ENCODE measurements around the gene TMEM229A. TPM values are rescaled to one million over a fixed set of nuclear protein-coding genes. Genes with fewer than 3 reads are reported as not detected.
"Not testable (repeated sequence)": the region's sequence is repeated elsewhere in the genome, so short reads cannot be mapped to it uniquely, and the experiment has no call there.

TMEM229A gene
- total RNA-seq, 2 experiments from 2014 or later, result not detected

- ChIA-PET CTCF (no interaction called here), POLR2A (no interaction called here)
- TF ChIP-seq CTCF (IDR thresholded peaks at IDR 0.05), result no peak
- no peaks in the 10 kb centered on the region for H3K36me3 Mint-ChIP-seq (ENCODE audit: low read depth)
- no peaks in the 10 kb centered on the region for H3K4me1 Mint-ChIP-seq (ENCODE audit: low read depth)
- H3K4me3 Mint-ChIP-seq, result no peak overlapping the region
- intact Hi-C loops (cut with micrococcal nuclease), result no loop called here
- ATAC-seq (no peak), DNase-seq (no peak)
- no peaks in the 10 kb centered on the region for H3K27me3 Mint-ChIP-seq
- H3K9me3 Mint-ChIP-seq, result no peaks in the 10 kb centered on the region
- no peak overlapping the region for H3K27ac Mint-ChIP-seq
These were observed 20.0 kb downstream of the TMEM229A start for GRCh38 chr7:124012864-124013263.

- Mint-ChIP-seq H3K27ac (no peak overlapping the region), H3K27me3 (no peaks in the 10 kb centered on the region), H3K36me3 (ENCODE audit: low read depth) (no peaks in the 10 kb centered on the region), H3K4me3 (no peak overlapping the region), H3K4me1 (ENCODE audit: low read depth) (no peaks in the 10 kb centered on the region), H3K9me3 (no peaks in the 10 kb centered on the region)
- intact Hi-C loops (cut with micrococcal nuclease), result no loop called here
- ATAC-seq (no peak), DNase-seq (no peak)
- POLR2A ChIA-PET, result no interaction called here
- CTCF ChIA-PET, result no interaction called here
- TF ChIP-seq CTCF (IDR thresholded peaks at IDR 0.05), result no peak
These were observed 23.5 kb downstream of the TMEM229A start for GRCh38 chr7:124009321-124009720.

DNA sequence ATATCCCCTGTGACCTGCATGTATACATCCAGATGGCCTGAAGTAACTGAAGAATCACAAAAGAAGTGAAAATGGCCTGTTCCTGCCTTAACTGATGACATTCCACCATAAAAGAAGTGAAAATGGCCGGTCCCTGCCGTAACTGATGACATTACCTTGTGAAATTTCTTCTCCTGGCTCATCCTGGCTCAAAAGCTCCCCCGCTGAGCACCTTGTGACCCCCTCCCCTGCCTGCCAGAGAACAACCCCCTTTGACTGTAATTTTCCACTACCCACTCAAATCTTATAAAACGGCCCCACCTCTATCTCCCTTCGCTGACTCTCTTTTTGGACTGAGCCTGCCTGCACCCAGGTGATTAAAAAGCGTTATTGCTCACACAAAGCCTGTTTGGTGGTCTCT is 24.6 kb downstream of the TMEM229A start:
- CTCF ChIA-PET; H3K27ac Mint-ChIP-seq; H3K4me3 Mint-ChIP-seq; H3K36me3 Mint-ChIP-seq (ENCODE audit: low read depth); H3K4me1 Mint-ChIP-seq (ENCODE audit: low read depth); POLR2A ChIA-PET; DNase-seq; intact Hi-C loops (cut with micrococcal nuclease); ATAC-seq; H3K27me3 Mint-ChIP-seq; H3K9me3 Mint-ChIP-seq: not testable (repeated sequence)

DNA sequence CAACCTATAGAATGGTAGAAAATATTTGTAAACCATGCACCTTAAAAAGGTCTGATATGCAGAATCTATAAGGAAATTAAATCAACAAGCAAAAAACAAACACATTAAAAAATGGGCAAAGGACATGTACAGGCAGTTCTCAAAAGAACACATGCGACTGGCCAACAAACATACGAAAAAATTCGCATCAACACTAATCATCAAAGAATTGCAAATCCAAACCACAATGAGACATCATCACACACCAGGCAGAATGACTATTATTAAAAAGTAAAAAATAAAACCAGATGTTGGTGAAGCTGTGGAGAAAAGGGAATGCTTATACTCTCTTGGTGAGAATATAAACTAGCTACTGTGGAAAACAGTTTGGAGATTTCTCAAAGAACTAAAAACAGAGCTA is 33.2 kb downstream of the TMEM229A start:
- no peak overlapping the region for H3K27ac Mint-ChIP-seq
- CTCF ChIA-PET, result no interaction called here
- POLR2A ChIA-PET, result no interaction called here
- no peaks in the 10 kb centered on the region for H3K36me3 Mint-ChIP-seq (ENCODE audit: low read depth)
- DNase-seq (no peak), ATAC-seq (no peak)
- H3K27me3 Mint-ChIP-seq, result no peaks in the 10 kb centered on the region
- intact Hi-C loops (cut with micrococcal nuclease), result no loop called here
- no peaks in the 10 kb centered on the region for H3K4me1 Mint-ChIP-seq (ENCODE audit: low read depth)
- H3K9me3 Mint-ChIP-seq, result peaks cover 11% of the 10 kb centered on the region
- no peak for TF ChIP-seq CTCF (IDR thresholded peaks at IDR 0.05)
- H3K4me3 Mint-ChIP-seq, result no peak overlapping the region

- ChIA-PET CTCF (no interaction called here), POLR2A (no interaction called here)
- Mint-ChIP-seq H3K4me3 (no peak overlapping the region), H3K36me3 (ENCODE audit: low read depth) (no peaks in the 10 kb centered on the region), H3K9me3 (peaks cover 11% of the 10 kb centered on the region), H3K27me3 (no peaks in the 10 kb centered on the region), H3K27ac (no peak overlapping the region), H3K4me1 (ENCODE audit: low read depth) (no peaks in the 10 kb centered on the region)
- no peak for ATAC-seq
- no peak for DNase-seq
- TF ChIP-seq CTCF (IDR thresholded peaks at IDR 0.05), result no peak
- intact Hi-C loops (cut with micrococcal nuclease), result no loop called here
These were observed 33.9 kb downstream of the TMEM229A start for GRCh38 chr7:123998921-123999320.

DNA sequence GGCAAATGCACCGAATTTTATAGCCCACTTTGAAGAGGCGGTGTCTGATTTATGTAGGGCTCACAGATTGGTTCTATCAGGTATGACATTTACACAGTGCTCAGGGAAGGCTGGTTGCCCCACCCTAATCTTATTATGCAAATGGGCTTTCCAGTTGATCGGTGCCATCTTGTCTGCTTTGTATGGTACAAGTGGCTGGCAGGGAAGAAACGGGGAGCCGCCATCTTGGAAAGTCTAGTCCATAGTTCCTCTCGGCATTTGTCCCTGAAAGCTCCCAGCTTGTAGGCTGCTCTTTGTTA is 36.6 kb downstream of the TMEM229A start:
- Mint-ChIP-seq H3K9me3 (peaks cover 4% of the 10 kb centered on the region), H3K4me3 (no peak overlapping the region), H3K27me3 (peaks cover 2% of the 10 kb centered on the region), H3K4me1 (ENCODE audit: low read depth) (no peaks in the 10 kb centered on the region), H3K27ac (no peak overlapping the region), H3K36me3 (ENCODE audit: low read depth) (no peaks in the 10 kb centered on the region)
- ChIA-PET CTCF (no interaction called here), POLR2A (no interaction called here)
- ATAC-seq (no peak), DNase-seq (no peak)
- TF ChIP-seq CTCF (IDR thresholded peaks at IDR 0.05), result no peak
- intact Hi-C loops (cut with micrococcal nuclease), result no loop called here

Measured in activated CD8-positive, alpha-beta T cell treated with anti-CD3 and anti-CD28 coated beads for 36 hours (primary cell).